A549 (cell line): ENCODE results near the gene FAHD2A.
"Not testable (repeated sequence)": the region's sequence is repeated elsewhere in the genome, so short reads cannot be mapped to it uniquely, and the experiment has no call there.

Source experiments
- BHLHE40 ChIP-seq: IDR thresholded peaks from 2 replicates; pipeline ENCODE4 v1.6.1; 2012; ENCODE audit warnings: low read depth, low read length, inconsistent platforms
- EP300 ChIP-seq, 2 experiments: fragments of >200 bp; sonication (Bioruptor Twin); formaldehyde crosslinking; IDR thresholded peaks; 2 replicates in 1 of 2; 3 replicates in 1 of 2; pipeline ENCODE4 v1.6.1; 2016 to 2017
- HDAC2 ChIP-seq: fragments of 200-600 bp; sonication (generic); IDR thresholded peaks from 2 replicates; pipeline ENCODE4 v1.6.1; 2016
- HOXA7 ChIP-seq: fragments of 250-450 bp; sonication (Bioruptor Pico); IDR thresholded peaks from 2 replicates; pipeline ENCODE4 v1.5.0; 2020; ENCODE audit warnings: mild to moderate bottlenecking, moderate library complexity
- JUN ChIP-seq, 2 experiments: fragments of >200 bp; sonication (Bioruptor Twin); formaldehyde crosslinking; IDR thresholded peaks; 2 replicates in 1 of 2; 3 replicates in 1 of 2; pipeline ENCODE4 v1.6.1; 2016 to 2017
- MAX ChIP-seq: IDR thresholded peaks from 2 replicates; pipeline ENCODE4 v1.6.1; 2012
- MYC ChIP-seq: IDR thresholded peaks from 2 replicates; pipeline ENCODE4 v1.6.1; 2012; ENCODE audit warnings: mild to moderate bottlenecking, inconsistent platforms, low read length, improper control_type of control experiment, borderline replicate concordance
- POLR2A ChIP-seq: IDR thresholded peaks from 2 replicates; pipeline ENCODE4 v1.6.1; 2012; ENCODE audit warnings: mild to moderate bottlenecking, low read length
- POLR2AphosphoS2 ChIP-seq: conservative IDR thresholded peaks from 2 replicates; pipeline ENCODE4 v1.6.1; 2012; ENCODE audit warnings: low read length, improper control_type of control experiment, inconsistent platforms
- RAD21 ChIP-seq, 2 experiments: fragments of >200 bp in 1 of 2; sonication (Bioruptor Twin) in 1 of 2; formaldehyde crosslinking in 1 of 2; IDR thresholded peaks in 1 of 2; conservative IDR thresholded peaks in 1 of 2; 2 replicates in 1 of 2; 3 replicates in 1 of 2; pipeline ENCODE4 v1.6.1; 2012 to 2018; ENCODE audit warnings: inconsistent platforms in 1 of 2
- TF ChIP-seq, protein P1 (sequence below): fragments of >200 bp; sonication (Bioruptor Twin); formaldehyde crosslinking; IDR thresholded peaks from 3 replicates; pipeline ENCODE4 v1.5.1; 2016
- TF ChIP-seq, protein P2 (sequence below): fragments of 450-650 bp; IDR thresholded peaks from 2 replicates; pipeline ENCODE4 v1.6.1; 2014; ENCODE audit warnings: antibody characterized with exemption

GRCh38 chr2:95403824-95404223, 1.3 kb downstream of the FAHD2A start:
- TF ChIP-seq, protein P1, sequence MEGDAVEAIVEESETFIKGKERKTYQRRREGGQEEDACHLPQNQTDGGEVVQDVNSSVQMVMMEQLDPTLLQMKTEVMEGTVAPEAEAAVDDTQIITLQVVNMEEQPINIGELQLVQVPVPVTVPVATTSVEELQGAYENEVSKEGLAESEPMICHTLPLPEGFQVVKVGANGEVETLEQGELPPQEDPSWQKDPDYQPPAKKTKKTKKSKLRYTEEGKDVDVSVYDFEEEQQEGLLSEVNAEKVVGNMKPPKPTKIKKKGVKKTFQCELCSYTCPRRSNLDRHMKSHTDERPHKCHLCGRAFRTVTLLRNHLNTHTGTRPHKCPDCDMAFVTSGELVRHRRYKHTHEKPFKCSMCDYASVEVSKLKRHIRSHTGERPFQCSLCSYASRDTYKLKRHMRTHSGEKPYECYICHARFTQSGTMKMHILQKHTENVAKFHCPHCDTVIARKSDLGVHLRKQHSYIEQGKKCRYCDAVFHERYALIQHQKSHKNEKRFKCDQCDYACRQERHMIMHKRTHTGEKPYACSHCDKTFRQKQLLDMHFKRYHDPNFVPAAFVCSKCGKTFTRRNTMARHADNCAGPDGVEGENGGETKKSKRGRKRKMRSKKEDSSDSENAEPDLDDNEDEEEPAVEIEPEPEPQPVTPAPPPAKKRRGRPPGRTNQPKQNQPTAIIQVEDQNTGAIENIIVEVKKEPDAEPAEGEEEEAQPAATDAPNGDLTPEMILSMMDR = not testable (repeated sequence)
- TF ChIP-seq JUN (IDR thresholded peaks at IDR 0.05); EP300 (IDR thresholded peaks at IDR 0.05); POLR2A; HDAC2; POLR2AphosphoS2; MYC; BHLHE40; RAD21 (conservative IDR thresholded peaks at IDR 0.05 in 1 of 2, IDR thresholded peaks at IDR 0.05 in 1 of 2); MAX; HOXA7 (CRISPR knock-in tag): not testable (repeated sequence)
- TF ChIP-seq, protein P2, sequence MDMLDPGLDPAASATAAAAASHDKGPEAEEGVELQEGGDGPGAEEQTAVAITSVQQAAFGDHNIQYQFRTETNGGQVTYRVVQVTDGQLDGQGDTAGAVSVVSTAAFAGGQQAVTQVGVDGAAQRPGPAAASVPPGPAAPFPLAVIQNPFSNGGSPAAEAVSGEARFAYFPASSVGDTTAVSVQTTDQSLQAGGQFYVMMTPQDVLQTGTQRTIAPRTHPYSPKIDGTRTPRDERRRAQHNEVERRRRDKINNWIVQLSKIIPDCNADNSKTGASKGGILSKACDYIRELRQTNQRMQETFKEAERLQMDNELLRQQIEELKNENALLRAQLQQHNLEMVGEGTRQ = not testable (repeated sequence)
